HEK293 (cell line): ENCODE measurements around the gene KCNE1.

Experiments
- CTCF ChIP-seq: fragments of 450-650 bp; formaldehyde crosslinking; IDR thresholded peaks from 2 replicates; pipeline ENCODE4 v1.5.1; 2016; ENCODE audit warnings: missing biosample characterization, missing genetic modification characterization
- KLF17 ChIP-seq: fragments of 450-650 bp; formaldehyde crosslinking; IDR thresholded peaks from 2 replicates; pipeline ENCODE4 v1.5.1; 2016; ENCODE audit warnings: missing biosample characterization, missing genetic modification characterization
- PATZ1 ChIP-seq: fragments of 450-650 bp; formaldehyde crosslinking; IDR thresholded peaks from 2 replicates; pipeline ENCODE4 v1.5.1; 2016; ENCODE audit warnings: missing biosample characterization, missing genetic modification characterization
- REST ChIP-seq: fragments of 450-650 bp; formaldehyde crosslinking; IDR thresholded peaks from 2 replicates; pipeline ENCODE4 v1.5.1; 2016; ENCODE audit warnings: missing biosample characterization, missing genetic modification characterization
- ZBTB7A ChIP-seq: fragments of 450-650 bp; formaldehyde crosslinking; IDR thresholded peaks from 2 replicates; pipeline ENCODE4 v1.5.1; 2016; ENCODE audit warnings: low read depth, missing biosample characterization, missing genetic modification characterization
- ZFP3 ChIP-seq: fragments of 450-650 bp; formaldehyde crosslinking; IDR thresholded peaks from 2 replicates; pipeline ENCODE4 v1.5.1; 2016; ENCODE audit warnings: low read depth, missing biosample characterization, missing genetic modification characterization
- ZFP69B ChIP-seq: fragments of 450-650 bp; formaldehyde crosslinking; IDR thresholded peaks from 2 replicates; pipeline ENCODE4 v1.5.1; 2016; ENCODE audit warnings: missing biosample characterization, missing genetic modification characterization
- ZNF138 ChIP-seq: fragments of 450-650 bp; formaldehyde crosslinking; IDR thresholded peaks from 2 replicates; pipeline ENCODE4 v1.5.1; 2016; ENCODE audit warnings: missing biosample characterization, missing genetic modification characterization, borderline replicate concordance
- ZNF654 ChIP-seq: fragments of 450-650 bp; formaldehyde crosslinking; IDR thresholded peaks from 2 replicates; pipeline ENCODE4 v1.5.1; 2016; ENCODE audit warnings: low read depth, missing biosample characterization, missing genetic modification characterization
- ZSCAN5A ChIP-seq: fragments of 450-650 bp; formaldehyde crosslinking; IDR thresholded peaks from 2 replicates; pipeline ENCODE4 v1.5.1; 2016; ENCODE audit warnings: missing biosample characterization, missing genetic modification characterization

GRCh38 chr21:34560021-34560420 lies 48.0 kb upstream of the KCNE1 start:
- no peak for TF ChIP-seq KLF17 (tag by site-specific recombination)
- no peak for TF ChIP-seq CTCF (tag by site-specific recombination)
- no peak for TF ChIP-seq ZSCAN5A (tag by site-specific recombination)
- no peak for TF ChIP-seq ZFP3 (tag by site-specific recombination)
- TF ChIP-seq ZFP69B: no peak
- TF ChIP-seq ZNF138 (tag by site-specific recombination): no peak
- TF ChIP-seq ZBTB7A: no peak
- TF ChIP-seq REST: no peak
- TF ChIP-seq ZNF654: no peak
- no peak for TF ChIP-seq PATZ1 (tag by site-specific recombination)
